ENCODE results near the gene ZC3H8. TPM values are rescaled to one million over a fixed set of nuclear protein-coding genes. Genes with fewer than 3 reads are reported as not detected.
"Not testable (repeated sequence)": the region's sequence is repeated elsewhere in the genome, so short reads cannot be mapped to it uniquely, and the experiment has no call there.

The ZC3H8 gene
- total RNA-seq = 2.7 TPM in 2 replicates

GRCh38 chr2:112254466-112255240 is at the start of gene ZC3H8:
Gene ZC3H8 (minus strand): TSS chr2:112255042. CDS start chr2:112254981, 61 bp downstream.
- peak; percentile 83 to 89 for DNase-seq (ENCODE audit: low read depth in 2 of 2)

GRCh38 chr2:112304298-112304941 is 49.6 kb upstream of the ZC3H8 start:
- no peak for DNase-seq (ENCODE audit: low read depth in 2 of 2)

DNA sequence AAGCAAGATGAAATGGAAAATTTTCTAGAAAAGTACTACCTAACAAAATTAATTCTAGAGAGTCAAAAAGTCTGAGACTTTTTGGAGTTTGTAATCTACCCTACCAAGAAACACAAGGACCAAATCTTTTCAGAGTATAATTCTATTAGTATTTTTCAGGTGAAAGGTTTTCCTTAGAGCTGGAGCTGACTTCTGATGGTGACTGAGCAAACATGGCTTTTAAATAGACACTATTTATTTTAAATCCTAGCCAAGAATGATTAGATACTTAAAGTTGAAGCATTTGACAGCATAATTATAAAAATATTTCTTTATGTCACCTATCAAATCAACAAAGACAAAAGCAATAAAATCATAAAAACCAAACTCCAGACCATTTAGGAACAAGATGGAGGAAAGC is 47.1 kb upstream of the ZC3H8 start:
- DNase-seq (ENCODE audit: low read depth in 2 of 2) = no peak

DNA sequence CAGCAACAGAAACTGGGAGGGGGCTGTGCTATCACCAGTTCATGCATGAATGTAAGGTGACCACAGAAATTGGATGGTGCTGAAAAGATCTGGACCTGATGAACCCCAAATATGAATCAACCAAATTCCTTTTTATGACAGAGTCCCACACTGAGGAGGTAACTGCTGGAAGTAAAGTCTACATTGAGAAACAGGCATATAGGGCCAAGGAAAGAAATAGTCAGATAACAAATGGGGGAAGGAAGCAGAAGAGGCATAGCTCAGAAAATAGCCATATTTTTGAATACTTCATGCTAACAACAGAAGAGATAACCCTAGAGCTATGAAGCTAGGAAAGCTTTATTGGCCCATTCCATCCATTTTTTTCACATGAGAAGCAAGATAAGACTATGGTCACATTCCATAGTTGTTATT is 46.3 kb upstream of the ZC3H8 start:
- DNase-seq (ENCODE audit: low read depth in 2 of 2) = peak in 1 of 2 donors; percentile 34

DNA sequence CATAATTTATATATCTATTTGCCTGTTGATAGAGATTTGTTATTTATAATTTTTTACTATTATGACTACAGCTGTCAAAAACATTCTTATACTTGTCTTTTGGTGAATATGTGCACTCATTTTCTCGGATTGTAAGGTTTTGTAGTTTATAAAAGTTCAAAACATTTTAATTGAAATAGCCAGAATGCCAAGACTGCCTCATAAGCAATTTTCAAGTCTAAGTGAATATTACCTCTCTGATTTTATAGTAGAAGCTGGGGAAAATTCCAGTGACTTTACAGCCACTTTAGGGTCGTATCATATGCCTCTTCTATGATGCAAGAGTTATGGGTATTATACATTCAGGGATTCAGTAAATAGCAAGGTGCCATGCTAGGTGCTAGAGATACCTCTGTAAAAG is 41.6 kb upstream of the ZC3H8 start:
- no peak for DNase-seq (ENCODE audit: low read depth in 2 of 2)

- no peak for DNase-seq (ENCODE audit: low read depth in 2 of 2)
These were observed 40.7 kb upstream of the ZC3H8 start for GRCh38 chr2:112295407-112296078.

DNA sequence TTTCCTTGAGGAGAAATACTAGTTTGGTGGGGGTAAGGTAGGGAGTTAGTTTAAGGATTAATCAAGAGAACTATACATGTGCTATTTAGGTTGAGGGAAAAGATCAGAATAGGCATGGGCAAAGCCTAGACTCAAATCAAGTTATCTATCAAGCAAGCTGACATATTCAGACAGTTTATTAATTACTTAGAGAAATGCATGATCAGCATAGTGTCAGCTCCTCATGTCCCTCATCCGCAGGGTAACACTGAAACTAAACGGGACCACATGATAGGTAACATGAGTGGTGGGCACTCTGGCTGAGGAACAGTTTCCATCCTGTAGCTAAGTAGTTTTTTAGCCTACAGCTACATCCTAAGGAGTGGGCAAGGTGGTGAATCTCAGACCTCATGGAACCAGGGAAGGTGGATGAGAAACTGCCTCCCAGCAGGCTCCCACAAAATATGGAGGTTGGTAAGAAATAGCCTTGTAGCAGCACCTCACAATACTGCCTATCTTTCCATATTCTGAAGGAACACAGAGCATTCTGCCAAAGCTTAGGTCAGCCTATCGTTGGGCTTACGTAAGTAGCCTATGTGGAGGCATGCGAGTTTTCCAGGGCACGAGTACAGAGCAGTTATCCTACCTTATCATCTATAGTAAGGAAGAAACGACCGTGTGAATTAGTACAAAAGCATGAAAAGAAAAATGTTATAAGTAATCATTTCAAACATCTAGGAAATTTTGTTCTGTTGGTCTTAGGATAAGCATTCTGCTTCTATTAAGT is 39.0 kb upstream of the ZC3H8 start:
- DNase-seq (ENCODE audit: low read depth in 2 of 2) = no peak

DNA sequence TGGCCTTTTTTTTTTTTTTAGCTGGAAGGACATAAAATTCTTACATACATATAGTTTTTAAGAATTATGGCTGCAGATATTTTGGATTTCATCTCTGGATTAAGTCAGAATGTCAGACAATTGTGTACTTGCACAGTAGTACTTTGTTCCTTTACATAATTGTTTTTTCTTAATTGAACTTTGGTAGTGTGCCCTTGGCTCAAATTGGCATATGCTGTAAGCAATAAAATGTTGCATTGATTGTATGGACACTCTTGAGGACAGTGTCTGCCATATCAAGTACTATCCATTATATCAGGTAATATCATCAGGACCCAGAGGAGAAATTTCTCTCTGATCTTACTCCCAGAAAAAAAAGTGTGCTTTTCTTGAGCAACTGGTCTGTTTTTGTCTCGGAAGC is 35.8 kb upstream of the ZC3H8 start:
- DNase-seq (ENCODE audit: low read depth in 2 of 2) = no peak

GRCh38 chr2:112290088-112290487 is 35.2 kb upstream of the ZC3H8 start:
- peak in 1 of 2 donors; percentile 9 for DNase-seq (ENCODE audit: low read depth in 2 of 2)

- not testable (repeated sequence) for DNase-seq (ENCODE audit: low read depth in 2 of 2)
These were observed 28.7 kb upstream of the ZC3H8 start for GRCh38 chr2:112283535-112283934.

DNA sequence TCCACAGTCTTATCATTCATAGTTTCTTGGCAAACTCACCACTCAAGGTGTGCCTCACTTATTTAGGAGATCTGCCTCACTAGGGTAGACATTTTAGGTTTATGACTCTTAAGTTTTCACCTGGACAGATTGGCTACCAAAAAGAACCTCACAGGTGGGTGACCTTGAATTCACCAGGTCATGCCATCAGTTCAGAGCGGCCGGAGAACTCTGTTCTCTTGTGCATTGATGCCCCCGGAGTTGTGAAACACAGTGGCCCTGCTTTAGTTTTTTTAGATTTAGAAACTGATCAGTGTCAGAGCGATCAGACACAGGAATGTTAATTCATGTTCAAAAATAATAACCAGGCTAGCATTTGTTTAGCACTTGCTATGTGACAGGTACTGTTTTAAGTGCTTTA is 27.2 kb upstream of the ZC3H8 start:
- not testable (repeated sequence) for DNase-seq (ENCODE audit: low read depth in 2 of 2)

DNA sequence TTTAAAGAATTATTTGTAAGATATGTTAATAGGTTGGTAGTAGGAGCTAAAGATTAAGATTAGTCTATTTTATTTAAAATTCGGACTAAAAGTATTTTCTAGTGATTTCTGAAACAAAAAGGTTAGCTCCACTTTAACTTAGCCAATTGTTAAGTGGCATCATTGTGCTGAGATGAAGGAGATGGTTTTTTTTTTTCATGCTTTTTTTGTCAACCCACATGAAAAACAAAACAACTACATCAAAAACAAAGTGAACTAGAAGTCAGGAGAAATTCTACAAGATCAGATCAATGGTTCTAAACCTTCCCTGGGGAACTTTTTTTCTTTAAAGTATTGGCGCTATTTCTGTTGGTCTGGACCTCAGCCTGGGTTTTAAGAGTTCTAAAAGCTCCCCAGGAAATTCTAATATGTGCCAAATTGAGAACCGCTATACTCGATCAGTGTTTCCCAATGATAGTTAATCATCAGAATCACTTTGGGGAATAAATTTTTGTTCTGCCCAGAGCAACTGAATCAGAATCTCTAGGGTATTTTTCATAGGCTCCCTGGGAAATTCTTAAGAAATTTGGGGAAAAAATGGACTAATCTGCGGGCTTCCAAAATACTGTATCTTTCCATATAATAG is 22.9 kb upstream of the ZC3H8 start:
- no peak for DNase-seq (ENCODE audit: low read depth in 2 of 2)

- no peak for DNase-seq (ENCODE audit: low read depth in 2 of 2)
These were observed 22.1 kb upstream of the ZC3H8 start for GRCh38 chr2:112276954-112277353.

GRCh38 chr2:112275887-112276773 is 21.3 kb upstream of the ZC3H8 start:
- DNase-seq (ENCODE audit: low read depth in 2 of 2) = peak; percentile 86 to 94

GRCh38 chr2:112275311-112275886 is 20.6 kb upstream of the ZC3H8 start, which contains the start of gene ZC3H6:
Gene ZC3H6 (plus strand): TSS chr2:112275597. CDS start chr2:112275995, 398 bp downstream.
- peak; percentile 95 to 99 for DNase-seq (ENCODE audit: low read depth in 2 of 2)

DNA sequence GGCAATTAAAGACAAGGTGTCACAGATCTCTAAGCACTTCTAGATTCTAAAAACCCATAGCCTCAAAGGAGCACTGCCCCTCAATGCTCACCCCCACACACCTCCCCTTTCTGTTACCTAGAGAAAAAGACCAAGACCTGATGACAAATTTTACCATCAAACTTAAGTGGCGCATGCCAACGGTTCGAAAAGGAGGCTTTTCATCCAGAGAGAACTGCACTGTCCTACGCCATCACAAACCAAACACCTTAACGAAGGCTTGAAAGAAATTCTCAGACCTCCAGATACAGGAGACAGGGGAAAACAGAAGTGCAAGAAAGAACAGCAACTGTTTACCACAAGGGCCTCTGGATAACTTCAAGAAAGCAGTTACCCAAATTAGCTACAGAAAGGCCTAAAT is 18.5 kb upstream of the ZC3H8 start:
- DNase-seq (ENCODE audit: low read depth in 2 of 2) = no peak

- no peak for DNase-seq (ENCODE audit: low read depth in 2 of 2)
These were observed 17.8 kb upstream of the ZC3H8 start for GRCh38 chr2:112272669-112273068.

DNA sequence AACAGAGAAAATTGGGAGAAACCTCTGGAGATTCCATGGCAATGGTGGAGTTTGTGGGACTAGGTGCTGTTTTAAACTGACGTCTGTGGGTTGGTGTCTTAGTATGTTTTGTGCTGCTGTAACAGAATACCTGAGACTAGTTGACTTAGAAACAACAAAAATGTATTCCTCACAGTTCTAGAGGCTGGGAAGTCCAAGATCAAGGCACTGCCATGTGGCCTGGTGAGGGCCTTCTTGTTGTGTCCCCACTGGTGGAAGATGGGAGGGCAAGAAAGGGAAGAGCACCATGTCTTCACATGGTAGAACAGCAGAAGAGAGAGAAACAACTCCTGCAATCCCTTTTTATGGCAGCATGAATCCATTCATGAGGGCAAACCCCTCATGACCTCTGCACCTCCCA is 13.7 kb upstream of the ZC3H8 start:
- DNase-seq (ENCODE audit: low read depth in 2 of 2) = no peak

- DNase-seq (ENCODE audit: low read depth in 2 of 2) = no peak
These were observed 8.0 kb upstream of the ZC3H8 start for GRCh38 chr2:112262876-112263275.

- DNase-seq (ENCODE audit: low read depth in 2 of 2) = no peak
These were observed 5.4 kb upstream of the ZC3H8 start for GRCh38 chr2:112260295-112260625.

Data from dermis microvascular lymphatic vessel endothelial cell (primary cell).